Measurements from ENCODE around the gene RAPGEF3. TPM values are rescaled to one million over a fixed set of nuclear protein-coding genes. Genes with fewer than 3 reads are reported as not detected.

The RAPGEF3 gene
- total and polyA plus RNA-seq, 9 of the 15 experiments (the other 6 are each of a cell fraction or from before 2014, with no cell fraction given), result 0.03 to 0.78 (median 0.37) TPM; not detected in 1

- no TSS peak for BruUV-seq (replicated peaks)
- Histone ChIP-seq H3K9me1 (ENCODE audit: control insufficient read depth, insufficient read depth, low read length) (no peaks in the 10 kb centered on the region), H3K4me2 (ENCODE audit: insufficient read depth, low read length) (no peak overlapping the region), H3K27me3 (ENCODE audit: control insufficient read depth in 2 of 2, insufficient read depth in 2 of 2, low read length in 2 of 2) (no peaks in the 10 kb centered on the region), H3K36me3 (ENCODE audit: control insufficient read depth, insufficient read depth, low read length) (peaks cover 97% of the 10 kb centered on the region; the same call in 2 of the 3 replicates), H3K9ac (ENCODE audit: insufficient read depth in 1 of 2, low read depth in 2 of 2, low read length in 2 of 2) (peak overlapping the region in 1 of 2 experiments; percentile 66; a peak in 1 of 4 replicates), H3K4me1 (replicated peaks in 1 of 2; ENCODE audit: control insufficient read depth in 2 of 2, insufficient read depth in 2 of 2, low read length in 2 of 2) (peaks cover 0 to 35% of the 10 kb centered on the region in 2 experiments; a peak in 4 of 5 replicates), H3K27ac (ENCODE audit: extremely low read depth, low read depth, low read length) (no peak overlapping the region; the same call in 2 of the 3 replicates), H2AFZ (ENCODE audit: low read depth, low read length) (no peak overlapping the region), H3K9me3 (replicated peaks; ENCODE audit: control insufficient read depth, insufficient read depth, low read depth, low read length) (no peaks in the 10 kb centered on the region), H3K4me3 (no peak overlapping the region), H3K79me2 (ENCODE audit: control insufficient read depth, insufficient read depth, low read length) (peaks cover under 1% of the 10 kb centered on the region; the same call in 1 of the 3 replicates), H4K20me1 (replicated peaks; ENCODE audit: control insufficient read depth, insufficient read depth, low read length) (peaks cover 13% of the 10 kb centered on the region; the same call in 1 of the 2 replicates)
- intact Hi-C loops (cut with micrococcal nuclease), result no loop called here
- 75% methylated on average over 11 of the region's 15 CpGs for WGBS (ENCODE audit: insufficient coverage, low coverage, missing lambda C conversion rate)
- peak; percentile 45 to 75 (median 64) for DNase-seq (ENCODE audit: extremely low read depth in 1 of 4, low spot score in 3 of 4)
- peak; percentile 20; the same call in 2 of the 3 replicates for ATAC-seq
- TF ChIP-seq, protein P1, sequence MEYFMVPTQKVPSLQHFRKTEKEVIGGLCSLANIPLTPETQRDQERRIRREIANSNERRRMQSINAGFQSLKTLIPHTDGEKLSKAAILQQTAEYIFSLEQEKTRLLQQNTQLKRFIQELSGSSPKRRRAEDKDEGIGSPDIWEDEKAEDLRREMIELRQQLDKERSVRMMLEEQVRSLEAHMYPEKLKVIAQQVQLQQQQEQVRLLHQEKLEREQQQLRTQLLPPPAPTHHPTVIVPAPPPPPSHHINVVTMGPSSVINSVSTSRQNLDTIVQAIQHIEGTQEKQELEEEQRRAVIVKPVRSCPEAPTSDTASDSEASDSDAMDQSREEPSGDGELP (CRISPR knock-in tag; IDR thresholded peaks at IDR 0.05; ENCODE audit: borderline replicate concordance), result 0 out of 2 replicates have a peak, but pooled peaks have one; percentile 16
- TF ChIP-seq CREB1 (IDR thresholded peaks at IDR 0.05) (peak; percentile 51), CREB1 (CRISPR knock-in tag; IDR thresholded peaks at IDR 0.05) (peak; percentile 18; the same call in 1 of the 2 replicates), ATF1 (CRISPR knock-in tag; IDR thresholded peaks at IDR 0.05) (no peak), ATF1 (tag; IDR thresholded peaks at IDR 0.05) (peak; percentile 25; the same call in 1 of the 2 replicates), TGIF2 (CRISPR knock-in tag; IDR thresholded peaks at IDR 0.05) (no peak), ZNF143 (CRISPR knock-in tag; IDR thresholded peaks at IDR 0.05) (no peak), NFE2 (IDR thresholded peaks at IDR 0.05; ENCODE audit: low read depth) (0 out of 2 replicates have a peak, but pooled peaks have one; percentile 33), PPARD (CRISPR knock-in tag; IDR thresholded peaks at IDR 0.05) (no peak), CREM (IDR thresholded peaks at IDR 0.05; ENCODE audit: low read depth) (peak; percentile 52), ZFPM2 (CRISPR knock-in tag; IDR thresholded peaks at IDR 0.05) (no peak)
- FAIRE-seq, result peak; percentile 66
- in situ Hi-C loops (cut with MboI), result loop anchor here (5.0 kb wide), 1 partner anchor 52 kb away; no protein-coding TSS in a partner anchor
- POLR2A ChIA-PET, result interaction anchor here (0.6 to 5.5 kb wide), 4 partner anchors 8 to 30 kb away, joined by 3 to 38 read pairs (median 6); no protein-coding TSS in a partner anchor
- CTCF ChIA-PET (ENCODE audit: low intra/inter-chr PET ratio), result no interaction called here
Measured at GRCh38 chr12:47785036-47785886, 26.6 kb upstream of the RAPGEF3 start.
